ENCODE measurements around the gene DLL4.

GRCh38 chr15:40958723-40959122, 29.6 kb downstream of the DLL4 start:
- no peak for TF ChIP-seq CTCF (IDR thresholded peaks at IDR 0.05; ENCODE audit: poor library complexity)
- TF ChIP-seq EZH2 (IDR thresholded peaks at IDR 0.05; ENCODE audit: borderline replicate concordance) = no peak
- no peak for TF ChIP-seq EZH2phosphoT487 (IDR thresholded peaks at IDR 0.05; ENCODE audit: low read depth, severe bottlenecking, unreplicated experiment)
